Measurements from ENCODE around the gene CFAP99.

DNA sequence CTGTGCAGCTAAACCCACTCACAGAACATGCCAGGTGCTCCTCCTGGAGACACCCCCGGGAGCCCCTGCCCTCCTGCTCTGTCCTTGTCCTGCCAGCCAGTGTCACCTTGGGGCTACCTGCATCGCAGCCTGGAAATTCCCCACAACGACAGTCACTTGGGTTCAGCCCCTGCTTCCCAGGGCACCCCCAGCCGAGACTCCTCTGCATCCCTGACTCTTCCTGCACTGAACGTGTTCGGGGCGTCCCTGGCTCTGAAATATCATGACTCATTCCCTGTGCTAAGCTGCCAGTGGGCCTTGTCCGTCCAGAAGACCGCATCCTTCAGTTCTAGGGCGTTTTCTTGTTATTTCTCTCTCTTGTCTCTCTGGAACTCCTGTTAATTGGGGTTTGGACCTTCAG, 5.8 kb downstream of the CFAP99 start:
- TF ChIP-seq, protein P1, sequence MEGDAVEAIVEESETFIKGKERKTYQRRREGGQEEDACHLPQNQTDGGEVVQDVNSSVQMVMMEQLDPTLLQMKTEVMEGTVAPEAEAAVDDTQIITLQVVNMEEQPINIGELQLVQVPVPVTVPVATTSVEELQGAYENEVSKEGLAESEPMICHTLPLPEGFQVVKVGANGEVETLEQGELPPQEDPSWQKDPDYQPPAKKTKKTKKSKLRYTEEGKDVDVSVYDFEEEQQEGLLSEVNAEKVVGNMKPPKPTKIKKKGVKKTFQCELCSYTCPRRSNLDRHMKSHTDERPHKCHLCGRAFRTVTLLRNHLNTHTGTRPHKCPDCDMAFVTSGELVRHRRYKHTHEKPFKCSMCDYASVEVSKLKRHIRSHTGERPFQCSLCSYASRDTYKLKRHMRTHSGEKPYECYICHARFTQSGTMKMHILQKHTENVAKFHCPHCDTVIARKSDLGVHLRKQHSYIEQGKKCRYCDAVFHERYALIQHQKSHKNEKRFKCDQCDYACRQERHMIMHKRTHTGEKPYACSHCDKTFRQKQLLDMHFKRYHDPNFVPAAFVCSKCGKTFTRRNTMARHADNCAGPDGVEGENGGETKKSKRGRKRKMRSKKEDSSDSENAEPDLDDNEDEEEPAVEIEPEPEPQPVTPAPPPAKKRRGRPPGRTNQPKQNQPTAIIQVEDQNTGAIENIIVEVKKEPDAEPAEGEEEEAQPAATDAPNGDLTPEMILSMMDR (IDR thresholded peaks at IDR 0.05; ENCODE audit: borderline replicate concordance, extremely low read depth, low read length, poor library complexity, severe bottlenecking), result no peak
- TF ChIP-seq EZH2 (IDR thresholded peaks at IDR 0.05; ENCODE audit: borderline replicate concordance, low read depth, low read length, severe bottlenecking), result no peak
